Measurements from ENCODE around the gene NT5C3B.
"Not testable (repeated sequence)": the region's sequence is repeated elsewhere in the genome, so short reads cannot be mapped to it uniquely, and the experiment has no call there.

Gene NT5C3B

GRCh38 chr17:41837761-41838538 lies 1.9 kb upstream of the NT5C3B start, which contains the start of gene KLHL10:
Gene KLHL10, plus strand, starts transcription at chr17:41837825. Its CDS starts 108 bp downstream, at chr17:41837933.
- DNase-seq = no peak

GRCh38 chr17:41836550-41837196 lies 641 bp upstream of the NT5C3B start:
- DNase-seq = no peak

DNA sequence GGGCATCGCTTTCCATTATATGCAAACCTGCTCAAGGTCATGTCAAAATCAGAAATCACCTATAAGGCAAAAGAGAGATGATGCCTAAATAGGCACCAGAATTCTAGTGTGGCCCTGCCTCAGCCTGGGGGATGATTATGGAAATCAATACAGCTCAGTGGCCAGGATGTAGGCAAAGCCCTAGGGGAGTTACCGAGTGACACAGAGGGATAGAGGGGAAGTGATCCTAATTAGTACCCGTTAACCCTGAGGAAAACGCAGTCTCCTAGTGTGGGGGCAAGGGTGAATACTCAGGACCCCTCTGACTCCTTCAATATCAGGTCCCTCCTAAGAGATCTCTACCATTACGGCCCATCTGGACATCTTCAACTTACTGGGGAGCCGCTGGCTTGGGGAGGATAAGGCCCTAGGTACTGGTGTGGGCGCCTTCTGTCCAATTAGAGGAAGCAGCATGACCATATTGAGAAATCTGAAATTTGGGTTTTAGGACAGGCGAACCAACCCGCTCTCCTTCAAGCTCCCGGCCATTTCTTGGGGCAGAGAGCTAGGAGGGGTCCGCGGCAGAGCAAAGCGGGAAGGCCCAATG lies 725 bp downstream of the NT5C3B start:
- DNase-seq = no peak

- not testable (repeated sequence) for DNase-seq
Measured at GRCh38 chr17:41829961-41830360, 6.1 kb downstream of the NT5C3B start.

DNA sequence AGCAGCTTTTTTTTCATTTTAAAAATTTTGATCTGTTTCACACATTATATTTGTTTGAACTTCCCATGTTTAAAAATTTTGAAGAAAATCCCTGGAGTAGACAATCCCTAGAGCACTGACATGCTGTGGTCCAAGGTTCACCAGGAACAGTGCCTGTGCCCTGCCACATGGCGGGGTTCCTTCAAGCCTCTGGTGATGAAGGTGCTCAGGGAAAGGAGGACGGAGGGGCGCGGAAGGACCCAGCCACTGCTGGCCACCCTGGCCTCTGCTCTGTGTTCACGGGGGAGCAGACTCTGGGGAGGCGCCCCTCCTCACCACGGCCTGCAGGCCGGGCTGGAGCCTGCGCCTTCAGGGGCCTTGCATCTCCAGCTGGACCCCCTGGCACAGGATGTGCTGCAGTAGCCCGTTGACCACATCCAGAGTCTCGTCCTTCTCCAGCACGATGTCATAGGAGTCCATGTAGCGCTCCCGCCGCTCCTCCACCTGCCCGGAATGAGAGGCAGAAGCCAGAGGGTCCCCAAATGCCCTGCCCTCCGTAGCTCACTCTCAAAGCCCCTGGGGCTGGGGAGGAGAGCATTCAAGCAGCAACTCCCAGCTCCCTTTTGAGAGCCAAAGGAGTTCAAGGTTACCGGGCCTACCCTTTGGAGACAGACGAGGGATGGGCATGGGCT lies 10.7 kb downstream of the NT5C3B start:
- DNase-seq = no peak

DNA sequence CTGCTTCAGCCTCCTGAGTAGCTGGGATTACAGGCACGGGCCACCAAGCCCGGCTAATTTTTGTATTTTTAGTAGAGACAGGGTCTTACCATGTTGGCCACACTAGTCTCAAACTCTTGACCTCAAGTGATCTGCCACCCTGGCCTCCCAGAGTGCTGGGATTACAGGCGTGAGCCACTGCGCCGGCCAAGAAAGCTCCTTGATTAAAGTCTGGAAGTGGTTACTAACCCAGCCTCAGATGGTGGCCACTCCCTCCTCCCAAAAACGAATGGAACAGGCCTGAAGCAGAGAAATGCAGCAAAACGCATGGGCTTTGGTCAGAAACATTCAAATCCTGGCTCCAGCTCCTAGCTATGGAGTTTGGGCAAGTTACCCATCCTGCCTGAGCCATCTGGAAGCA lies 11.9 kb downstream of the NT5C3B start:
- no peak for DNase-seq

- no peak for DNase-seq
Measured at GRCh38 chr17:41823580-41823979, 12.5 kb downstream of the NT5C3B start.

- no peak for DNase-seq
Measured at GRCh38 chr17:41823141-41823524, 12.9 kb downstream of the NT5C3B start.

- no peak for DNase-seq
Measured at GRCh38 chr17:41822216-41823140, 13.6 kb downstream of the NT5C3B start.

DNA sequence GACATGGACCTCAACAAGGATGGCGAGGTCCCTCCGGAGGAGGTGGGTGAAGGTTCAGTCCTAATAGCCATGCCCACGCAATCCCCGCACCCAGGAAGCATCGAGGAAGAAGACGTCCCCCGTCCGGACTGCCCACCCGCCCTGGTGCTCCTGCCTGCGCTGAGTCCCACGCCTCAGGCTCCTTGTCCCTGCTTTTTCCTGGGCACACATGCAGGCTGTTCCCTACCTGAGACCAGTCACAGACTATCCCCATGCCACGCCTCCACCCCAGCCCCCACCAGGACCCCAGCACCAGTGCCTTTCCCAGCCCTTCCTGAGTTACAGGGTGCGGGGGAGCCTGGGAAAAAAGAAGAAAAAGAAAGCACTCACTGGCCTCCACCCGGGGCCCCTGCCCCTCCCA lies 14.3 kb downstream of the NT5C3B start:
- DNase-seq = no peak

DNA sequence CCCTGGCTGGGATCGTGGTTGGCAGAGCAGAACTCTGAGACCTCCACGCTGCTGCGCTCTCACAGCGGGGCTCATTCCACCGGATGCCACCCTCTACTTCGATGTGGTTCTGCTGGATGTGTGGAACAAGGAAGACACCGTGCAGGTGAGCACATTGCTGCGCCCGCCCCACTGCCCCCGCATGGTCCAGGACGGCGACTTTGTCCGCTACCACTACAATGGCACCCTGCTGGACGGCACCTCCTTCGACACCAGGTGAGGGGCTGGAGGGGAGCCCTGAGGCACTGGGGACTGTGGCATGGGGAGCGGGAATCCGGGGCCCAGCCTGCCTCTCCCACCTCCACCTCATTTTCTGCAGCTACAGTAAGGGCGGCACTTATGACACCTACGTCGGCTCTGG lies 18.0 kb downstream of the NT5C3B start:
- DNase-seq = no peak

- DNase-seq = no peak
Measured at GRCh38 chr17:41816637-41817320, 19.3 kb downstream of the NT5C3B start.

DNA sequence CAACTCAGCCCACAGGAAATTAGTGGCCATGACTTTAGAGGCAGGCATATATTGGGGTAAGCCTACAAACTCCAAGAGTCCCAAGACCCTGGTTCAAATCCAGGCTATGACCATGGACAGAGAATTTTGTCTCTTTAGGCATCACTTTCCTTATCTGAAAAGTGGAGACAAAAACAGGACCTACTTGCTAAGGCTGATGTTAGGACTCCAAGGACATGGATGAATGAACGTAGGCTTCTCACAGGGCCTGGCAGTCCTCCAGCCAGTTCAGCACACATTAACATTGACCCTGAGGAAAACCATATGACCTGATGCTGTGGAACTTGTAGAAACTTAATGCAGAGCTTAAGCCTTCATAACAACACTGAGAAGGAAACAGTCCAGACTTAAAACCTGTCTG lies 21.8 kb downstream of the NT5C3B start:
- DNase-seq = no peak

DNA sequence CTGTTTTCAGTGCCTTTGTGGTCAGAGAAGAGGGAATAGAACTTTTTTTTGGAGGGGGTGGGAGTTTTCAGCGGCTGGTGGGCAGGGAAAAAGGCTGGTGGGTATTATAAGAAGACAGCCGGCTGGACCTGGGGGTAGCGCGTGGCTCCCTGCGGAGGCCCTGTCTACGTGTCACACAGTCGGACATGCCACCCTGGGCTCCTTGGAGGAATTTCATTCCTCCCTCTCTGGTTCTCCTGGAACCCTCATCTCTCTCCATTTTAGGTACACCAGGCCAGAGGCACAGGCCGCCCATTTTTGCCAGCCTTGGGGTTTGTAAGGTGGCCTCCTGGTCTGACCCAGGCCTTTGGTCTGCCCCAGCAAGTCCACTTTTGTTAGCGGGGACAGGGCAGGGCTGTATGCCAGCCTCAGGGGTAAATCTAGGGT lies 22.3 kb downstream of the NT5C3B start:
- no peak for DNase-seq

DNA sequence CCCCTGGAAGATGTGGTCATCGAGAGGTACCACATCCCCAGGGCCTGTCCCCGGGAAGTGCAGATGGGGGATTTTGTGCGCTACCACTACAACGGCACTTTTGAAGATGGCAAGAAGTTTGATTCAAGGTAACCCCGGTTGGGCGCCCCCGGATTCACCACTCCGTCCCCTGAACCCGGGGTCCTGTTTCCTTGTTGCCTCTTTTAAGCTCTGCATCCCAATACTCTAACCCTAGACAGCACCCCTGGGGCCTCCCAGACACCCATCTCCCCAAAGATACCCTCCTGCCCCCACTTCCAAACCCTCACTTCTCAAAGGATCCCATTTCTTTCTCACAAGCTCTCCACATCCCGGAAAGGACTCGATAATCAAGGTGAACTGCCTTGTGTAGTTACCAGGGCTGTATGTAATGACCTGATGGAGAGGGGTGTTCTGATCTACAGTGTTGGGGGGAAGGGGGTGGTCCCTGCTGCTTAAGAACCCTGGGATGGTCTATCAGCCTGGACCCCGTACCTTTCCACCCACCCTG lies 22.8 kb downstream of the NT5C3B start:
- no peak for DNase-seq

DNA sequence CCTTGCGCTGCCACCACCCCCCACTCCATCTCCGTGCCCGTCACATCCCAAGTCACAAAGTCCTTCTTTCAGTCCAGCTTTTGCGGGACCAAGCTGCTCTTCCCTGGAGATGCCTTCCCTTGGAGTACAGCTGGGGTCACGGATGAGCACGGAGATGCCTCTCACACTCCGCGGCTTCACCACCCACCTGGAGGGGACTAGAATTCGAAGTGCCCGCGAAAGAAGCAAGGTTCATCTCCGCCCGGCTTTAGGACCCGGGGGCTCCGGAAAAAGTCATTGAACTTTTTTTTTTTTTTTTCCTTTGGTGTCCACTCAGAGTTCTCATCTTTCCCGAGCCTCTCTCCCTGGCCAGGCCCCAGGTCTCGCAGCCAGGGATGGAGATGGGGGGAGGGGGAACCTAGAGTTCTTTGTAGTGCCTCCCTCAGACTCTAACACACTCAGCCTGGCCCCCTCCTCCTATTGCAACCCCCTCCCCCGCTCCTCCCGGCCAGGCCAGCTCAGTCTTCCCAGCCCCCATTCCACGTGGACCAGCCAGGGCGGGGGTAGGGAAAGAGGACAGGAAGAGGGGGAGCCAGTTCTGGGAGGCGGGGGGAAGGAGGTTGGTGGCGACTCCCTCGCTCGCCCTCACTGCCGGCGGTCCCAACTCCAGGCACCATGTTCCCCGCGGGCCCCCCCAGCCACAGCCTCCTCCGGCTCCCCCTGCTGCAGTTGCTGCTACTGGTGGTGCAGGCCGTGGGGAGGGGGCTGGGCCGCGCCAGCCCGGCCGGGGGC lies 23.5 kb downstream of the NT5C3B start, which contains the start of gene FKBP10:
FKBP10 (plus strand) TSS at position 624 of the 771 bp plus-strand sequence; CDS start at position 655, 31 bp downstream.
- peak; percentile 43 for DNase-seq

DNA sequence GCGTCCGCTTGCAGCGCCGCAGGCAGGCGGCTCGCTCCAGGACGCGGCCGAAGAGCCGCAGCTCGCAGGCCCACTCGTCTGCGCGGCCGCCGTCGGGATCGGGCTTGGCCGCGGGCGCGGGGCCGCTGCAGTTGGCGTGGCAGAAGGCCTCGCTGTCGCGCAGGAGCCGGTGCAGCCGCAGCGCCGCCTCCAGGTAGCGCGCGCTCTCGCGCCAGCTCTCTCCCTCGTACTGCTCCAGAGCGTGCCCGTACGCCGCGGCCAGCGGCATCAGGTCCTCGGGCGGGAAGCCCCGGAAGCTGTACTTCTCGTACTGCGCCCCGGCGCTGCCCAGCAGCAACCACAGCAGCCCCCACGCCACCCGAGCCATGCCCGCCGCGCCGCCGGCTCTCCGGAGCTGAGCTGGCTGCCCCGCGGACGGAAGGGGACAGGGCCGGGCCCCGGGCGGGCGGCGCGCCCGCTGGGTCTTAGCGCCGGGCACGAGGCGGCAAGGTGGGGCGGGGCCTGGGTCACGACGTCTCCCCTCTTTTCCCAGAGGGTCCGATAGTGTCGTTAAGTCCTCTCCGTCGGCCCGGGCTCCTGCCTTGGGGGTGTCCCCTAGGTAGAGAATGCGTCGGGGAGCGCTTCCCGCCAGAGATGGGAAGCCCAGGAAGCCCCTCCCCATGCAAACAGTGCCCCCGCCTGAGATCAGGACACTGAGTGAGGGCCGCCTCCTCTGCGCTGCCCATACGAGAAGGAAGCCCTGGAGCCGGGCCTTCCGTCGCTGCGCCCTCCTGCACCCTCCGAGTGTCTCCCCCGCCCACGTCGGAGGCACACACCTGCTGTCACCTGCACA lies 24.3 kb downstream of the NT5C3B start, which contains the start of gene P3H4:
P3H4 (minus strand) TSS at position 401 of the 832 bp plus-strand sequence; CDS start at position 367, 34 bp downstream.
- peak; percentile 77 for DNase-seq

GRCh38 chr17:41810659-41811548 lies 25.1 kb downstream of the NT5C3B start:
- no peak for DNase-seq
